Psoas muscle (tissue), 8 donors: ENCODE measurements around the gene HID1. TPM values are rescaled to one million over a fixed set of nuclear protein-coding genes. Genes with fewer than 3 reads are reported as not detected.

Source experiments
- ATAC-seq, 4 donors: fragments of 200-7000 bp; cut with Tn5 transposase; one replicate each; pipeline ENCODE4 v1.9.1; 2020; ENCODE audit warnings: moderate library complexity in 3 of 4, mild to moderate bottlenecking in 2 of 4
- DNase-seq, 2 donors: peaks; one replicate each; pipeline ENCODE4 v3.0.0-alpha.2; 2020
- H3K27ac ChIP-seq: fragments of 200-600 bp; one replicate; pipeline ENCODE4 v1.8.0; 2022
- H3K27me3 ChIP-seq, 3 donors: fragments of 200-600 bp in 1 of 3; one replicate each; pipeline versions ENCODE4 v1.6.1 to v1.8.0; 2013 to 2022; ENCODE audit warnings: low read length in 2 of 3, mild to moderate bottlenecking in 2 of 3, moderate library complexity in 1 of 3; ENCODE audit not compliant: insufficient read depth in 3 of 3
- H3K36me3 ChIP-seq, 2 donors: fragments of 200-600 bp in 1 of 2; one replicate each; pipeline versions ENCODE4 v1.6.1 to v1.8.0; 2013 to 2022; ENCODE audit warnings: low read depth in 1 of 2, mild to moderate bottlenecking in 1 of 2, moderate library complexity in 1 of 2; ENCODE audit not compliant: insufficient read depth in 1 of 2
- H3K4me1 ChIP-seq: fragments of 200-600 bp; one replicate; pipeline ENCODE4 v1.8.0; 2022
- H3K4me3 ChIP-seq: fragments of 200-600 bp; one replicate; pipeline ENCODE4 v1.8.0; 2022; ENCODE audit warnings: mild to moderate bottlenecking
- H3K9me3 ChIP-seq: fragments of 200-600 bp; one replicate; pipeline ENCODE4 v1.8.0; 2022
- WGBS, 3 donors: extraction: QIAGEN DNeasy Blood & Tissue Kit; methylation state at CpG; one replicate each; pipeline versions ENCODE4 v1.1.6 to v1.1.7; 2013; 5-methylcytosine and 5-hydroxymethylcytosine counted together
- intact Hi-C, 2 donors: fragments of 100-400 bp; cut with DNase I; formaldehyde crosslinking; loops; one replicate each; pipeline versions ENCODE4 v1.11.0 to v1.14.2; 2022
- long read RNA-seq, 2 donors: library from polyadenylated mRNA; unstranded; transcript quantifications; one replicate each; pipeline ENCODE4 v2.0.0, GENCODE V29; 2021
- polyA plus RNA-seq, 3 donors: library from polyadenylated mRNA; stranded (reverse); fragments of 200-250 nt; gene quantifications; one replicate each; pipeline ENCODE4 v1.2.3, GENCODE V29; 2013
- total RNA-seq, 4 donors: library from RNA; stranded (reverse); fragmentation: NEBNext Ultra II Directional in 2 of 4; extraction: Animal tissue kit (Norgen Biotek cat#: 25700) in 2 of 4; gene quantifications; one replicate each; pipeline versions ENCODE4 v1.2.1 to v1.2.4, GENCODE V29; 2021 to 2023
- TF ChIP-seq, protein P1 (sequence below): fragments of 200-600 bp; IDR thresholded peaks from one replicate; pipeline ENCODE4 v1.8.0; 2022; ENCODE audit warnings: antibody characterized with exemption
- donor health status: healthy with polysubstance abuse.
- donor health status: DM: no; HTN: no; CAD: no; lungs with moderate emphysema.
- donor health status: Bipolar disorder and iron deficiency.
- donor health status: healthy.
- donor health status: DM: yes; HTN: yes; CAD: no.
- donor health status: DM: no; HTN: no; CAD: no.
- donor health status: DM: no; HTN: no; CAD: no.
- donor health status: DM: yes; HTN: yes; CAD: no.

The HID1 gene, protein sequence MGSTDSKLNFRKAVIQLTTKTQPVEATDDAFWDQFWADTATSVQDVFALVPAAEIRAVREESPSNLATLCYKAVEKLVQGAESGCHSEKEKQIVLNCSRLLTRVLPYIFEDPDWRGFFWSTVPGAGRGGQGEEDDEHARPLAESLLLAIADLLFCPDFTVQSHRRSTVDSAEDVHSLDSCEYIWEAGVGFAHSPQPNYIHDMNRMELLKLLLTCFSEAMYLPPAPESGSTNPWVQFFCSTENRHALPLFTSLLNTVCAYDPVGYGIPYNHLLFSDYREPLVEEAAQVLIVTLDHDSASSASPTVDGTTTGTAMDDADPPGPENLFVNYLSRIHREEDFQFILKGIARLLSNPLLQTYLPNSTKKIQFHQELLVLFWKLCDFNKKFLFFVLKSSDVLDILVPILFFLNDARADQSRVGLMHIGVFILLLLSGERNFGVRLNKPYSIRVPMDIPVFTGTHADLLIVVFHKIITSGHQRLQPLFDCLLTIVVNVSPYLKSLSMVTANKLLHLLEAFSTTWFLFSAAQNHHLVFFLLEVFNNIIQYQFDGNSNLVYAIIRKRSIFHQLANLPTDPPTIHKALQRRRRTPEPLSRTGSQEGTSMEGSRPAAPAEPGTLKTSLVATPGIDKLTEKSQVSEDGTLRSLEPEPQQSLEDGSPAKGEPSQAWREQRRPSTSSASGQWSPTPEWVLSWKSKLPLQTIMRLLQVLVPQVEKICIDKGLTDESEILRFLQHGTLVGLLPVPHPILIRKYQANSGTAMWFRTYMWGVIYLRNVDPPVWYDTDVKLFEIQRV
- total RNA-seq (10 to 100 TPM in 1 of 4 donors, 1 to 10 TPM in 3; 1.7 to 10.4 (median 2.8) TPM), polyA plus RNA-seq (1 to 10 TPM; 2.3 to 4.8 (median 2.3) TPM)
- long read RNA-seq, donor 1, partial matches to known transcripts, result 3 of 4 reads
- long read RNA-seq, donor 1, other reads (novel, unspliced or antisense), result 1 of 4 reads
- long read RNA-seq, donor 2, partial matches to known transcripts, result 1 of 3 reads
- long read RNA-seq, donor 2, other reads (novel, unspliced or antisense), result 2 of 3 reads

DNA sequence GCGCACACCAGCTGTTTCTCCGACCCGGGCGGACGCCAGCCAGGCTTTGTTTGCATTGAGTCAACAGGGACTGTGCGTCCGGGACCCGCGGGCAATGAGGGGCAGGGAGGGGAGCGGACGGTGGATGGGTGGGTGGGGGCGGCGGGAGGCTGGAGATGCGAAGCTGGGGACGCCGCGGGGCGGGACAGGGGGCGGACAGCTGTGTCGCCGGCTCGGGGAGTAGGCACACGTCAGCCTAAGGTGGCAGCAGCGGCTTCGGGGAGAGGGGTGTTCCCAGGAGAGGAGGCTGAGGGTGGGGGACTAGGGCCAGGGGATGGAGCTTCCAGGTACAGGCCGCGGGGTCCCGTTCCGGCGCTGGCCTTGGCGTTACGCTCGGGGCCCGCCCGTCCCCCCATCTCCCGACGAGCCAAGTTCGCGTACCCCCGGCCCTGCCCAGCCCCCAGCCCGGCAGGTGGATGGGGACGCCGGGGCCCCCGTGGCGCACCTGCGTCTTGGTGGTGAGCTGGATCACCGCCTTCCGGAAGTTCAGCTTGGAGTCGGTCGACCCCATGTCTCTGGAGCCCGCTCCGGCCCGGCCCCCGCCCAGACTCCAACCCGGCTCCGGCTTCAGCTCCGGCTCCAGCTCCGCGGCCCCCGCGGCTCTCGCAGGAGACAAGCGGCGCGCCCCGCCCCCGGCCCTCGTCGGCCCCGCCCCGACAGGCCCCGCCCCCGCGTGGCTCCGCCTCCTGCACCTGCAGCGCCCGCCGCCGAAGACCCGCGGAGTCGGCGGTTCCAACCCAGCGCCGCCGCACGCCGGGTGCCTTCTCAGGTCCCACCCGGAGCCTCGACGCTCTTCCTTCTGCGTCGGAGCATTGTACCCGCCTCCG is at the start of gene HID1:
Gene HID1, minus strand, starts transcription at position 653 of the 866 bp plus-strand sequence. Its CDS starts 103 bp downstream, at position 550.
- intact Hi-C loops, result no loop called here
- WGBS, 3 donors, result 1 to 4% (median 2%) methylated on average over 43 to 95 of the region's 95 CpGs
- TF ChIP-seq, protein P1, sequence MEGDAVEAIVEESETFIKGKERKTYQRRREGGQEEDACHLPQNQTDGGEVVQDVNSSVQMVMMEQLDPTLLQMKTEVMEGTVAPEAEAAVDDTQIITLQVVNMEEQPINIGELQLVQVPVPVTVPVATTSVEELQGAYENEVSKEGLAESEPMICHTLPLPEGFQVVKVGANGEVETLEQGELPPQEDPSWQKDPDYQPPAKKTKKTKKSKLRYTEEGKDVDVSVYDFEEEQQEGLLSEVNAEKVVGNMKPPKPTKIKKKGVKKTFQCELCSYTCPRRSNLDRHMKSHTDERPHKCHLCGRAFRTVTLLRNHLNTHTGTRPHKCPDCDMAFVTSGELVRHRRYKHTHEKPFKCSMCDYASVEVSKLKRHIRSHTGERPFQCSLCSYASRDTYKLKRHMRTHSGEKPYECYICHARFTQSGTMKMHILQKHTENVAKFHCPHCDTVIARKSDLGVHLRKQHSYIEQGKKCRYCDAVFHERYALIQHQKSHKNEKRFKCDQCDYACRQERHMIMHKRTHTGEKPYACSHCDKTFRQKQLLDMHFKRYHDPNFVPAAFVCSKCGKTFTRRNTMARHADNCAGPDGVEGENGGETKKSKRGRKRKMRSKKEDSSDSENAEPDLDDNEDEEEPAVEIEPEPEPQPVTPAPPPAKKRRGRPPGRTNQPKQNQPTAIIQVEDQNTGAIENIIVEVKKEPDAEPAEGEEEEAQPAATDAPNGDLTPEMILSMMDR, result no peak
- peaks cover 0 to 36% (median 9%) of the 10 kb centered on the region in 3 donors for H3K27me3 ChIP-seq
- no peak within 1 kb of the TSS for H3K27ac ChIP-seq
- no peaks in the 10 kb centered on the region for H3K4me1 ChIP-seq
- ATAC-seq, result peak; percentile 63 to 84 (median 72)
- no peaks in the 10 kb centered on the region for H3K36me3 ChIP-seq
- peak within 1 kb of the TSS; percentile 68 for H3K4me3 ChIP-seq
- H3K9me3 ChIP-seq, result no peaks in the 10 kb centered on the region
- DNase-seq, result peak; percentile 61 to 68

DNA sequence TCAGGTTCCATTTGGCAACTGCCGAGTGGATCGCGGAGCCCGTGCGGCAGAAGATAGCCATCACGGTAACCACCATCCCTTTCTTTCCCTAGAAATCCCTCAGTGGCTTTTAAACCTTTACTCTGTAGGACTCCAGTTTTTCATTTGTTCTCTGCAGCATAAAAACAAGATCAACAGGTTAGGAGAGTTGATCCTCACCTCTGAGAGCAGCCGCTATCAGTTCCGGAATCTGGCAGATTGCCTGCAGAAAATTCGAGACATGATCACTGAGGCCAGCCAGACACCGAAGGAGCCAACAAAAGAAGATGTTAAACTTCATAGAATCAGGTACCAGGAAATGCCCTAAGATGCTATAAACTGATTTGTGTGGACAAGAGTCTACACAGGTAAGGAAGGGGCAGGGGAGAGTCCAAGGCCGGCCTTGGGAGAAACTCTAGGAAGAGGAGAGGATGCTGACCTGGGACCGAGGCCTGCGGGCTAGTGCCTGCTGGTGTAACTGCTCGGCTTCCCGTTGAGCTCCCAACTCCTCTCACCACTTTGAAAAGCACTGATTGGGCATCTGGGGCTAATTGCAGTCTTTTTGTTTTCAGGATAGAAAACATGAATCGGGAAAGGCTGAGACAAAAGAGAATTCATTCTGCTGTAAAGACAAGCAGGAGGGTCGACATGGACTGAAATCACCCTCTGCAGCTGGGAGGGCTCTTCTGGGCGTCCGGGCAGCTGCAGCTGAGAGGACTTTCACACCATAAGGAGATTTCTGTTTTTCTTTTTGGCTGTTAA is 48.0 kb upstream of the HID1 start:
- TF ChIP-seq, protein P1, result no peak
- Histone ChIP-seq H3K4me3 (no peak overlapping the region), H3K27ac (no peak overlapping the region), H3K4me1 (no peaks in the 10 kb centered on the region), H3K27me3 (no peaks in the 10 kb centered on the region), H3K9me3 (no peaks in the 10 kb centered on the region), H3K36me3 (peaks cover 5 to 71% of the 10 kb centered on the region in 2 donors)
- DNase-seq (peak in 1 of 2 donors; percentile 20), ATAC-seq (no peak)
- intact Hi-C loops, result no loop called here
- 84 to 89% (median 88%) methylated on average over 19 of the region's 19 CpGs for WGBS, 3 donors

DNA sequence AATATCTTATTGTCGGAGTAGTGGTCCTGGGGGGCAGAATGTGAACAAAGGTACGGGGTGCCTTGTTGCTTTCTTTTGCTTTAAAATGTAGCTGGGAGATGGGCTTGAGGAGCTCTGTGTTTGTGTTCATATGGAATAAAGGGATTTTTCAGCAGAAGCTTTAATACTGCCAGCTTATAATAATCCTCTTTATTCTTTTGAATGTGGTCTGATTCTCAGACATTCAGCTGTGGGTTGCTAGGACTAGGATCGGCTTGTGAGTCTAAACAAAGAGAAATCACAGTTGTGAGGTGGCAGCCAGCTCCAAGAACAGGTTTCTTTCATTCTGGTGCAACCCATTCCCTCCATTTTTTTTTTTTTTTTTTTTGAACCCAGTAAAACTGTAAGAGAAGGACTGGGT is 47.2 kb upstream of the HID1 start:
- intact Hi-C loops, result no loop called here
- Histone ChIP-seq H3K27ac (no peak overlapping the region), H3K9me3 (no peaks in the 10 kb centered on the region), H3K4me1 (no peaks in the 10 kb centered on the region), H3K4me3 (no peak overlapping the region), H3K27me3 (no peaks in the 10 kb centered on the region), H3K36me3 (peaks cover 5 to 71% of the 10 kb centered on the region in 2 donors)
- TF ChIP-seq, protein P1, result no peak
- no peak for ATAC-seq
- DNase-seq, result no peak
- WGBS, 3 donors, result 90 to 93% (median 92%) methylated on average over 3 of the region's 3 CpGs
